Measurements from ENCODE around the gene PSMD12.
"Not testable (repeated sequence)": the region's sequence is repeated elsewhere in the genome, so short reads cannot be mapped to it uniquely, and the experiment has no call there.

Gene PSMD12

DNA sequence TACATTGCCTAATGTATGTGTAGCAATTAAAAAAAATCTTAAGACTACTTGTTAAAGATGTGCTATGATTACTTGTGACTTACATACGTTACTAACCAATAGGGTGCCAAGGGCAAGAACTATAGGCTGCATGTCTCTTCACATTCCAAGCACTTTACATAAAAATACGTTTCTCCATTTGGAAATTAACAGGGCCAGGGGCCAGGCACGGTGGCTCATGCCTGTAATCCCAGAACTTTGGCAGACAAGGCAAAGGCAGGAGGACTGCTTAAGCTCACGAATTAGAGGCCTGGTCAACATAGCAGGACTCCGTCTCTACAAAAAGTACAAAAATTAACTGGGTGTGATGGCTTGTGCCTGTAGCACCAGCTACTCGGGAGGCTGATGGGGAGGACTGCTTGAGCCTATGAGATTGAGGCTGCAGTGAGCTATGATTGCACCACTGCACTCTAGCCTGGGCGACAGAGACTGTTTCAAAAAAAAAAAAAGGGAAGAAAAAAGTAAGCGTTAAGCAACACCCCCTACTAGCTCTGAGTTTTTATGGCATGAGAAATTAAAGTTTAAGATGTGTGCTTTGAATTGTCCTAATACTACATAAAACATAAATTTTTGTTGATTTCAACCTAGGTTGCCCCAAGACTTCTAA is 12.3 kb downstream of the PSMD12 start:
- DNase-seq (ENCODE audit: low spot score): no peak

DNA sequence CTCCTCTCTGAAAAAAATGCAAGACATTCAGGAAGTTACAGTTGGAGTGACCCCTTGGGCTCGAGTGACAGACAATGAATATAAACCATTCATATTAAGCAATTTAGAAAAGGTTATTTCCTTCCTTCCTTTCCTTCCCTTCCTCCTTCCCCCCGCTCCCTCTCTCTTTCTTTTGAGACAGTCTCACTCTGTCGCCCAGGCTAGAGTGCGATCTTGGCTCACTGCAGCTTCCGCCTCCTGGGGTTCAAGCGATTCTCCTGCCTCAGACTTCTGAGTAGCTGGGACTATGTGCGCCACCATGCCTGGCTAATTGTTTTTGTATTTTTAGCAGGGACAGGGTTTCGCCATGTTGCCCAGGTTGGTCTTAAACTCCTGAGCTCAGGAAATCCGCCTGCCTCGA is 13.2 kb downstream of the PSMD12 start:
- no peak for DNase-seq (ENCODE audit: low spot score)

DNA sequence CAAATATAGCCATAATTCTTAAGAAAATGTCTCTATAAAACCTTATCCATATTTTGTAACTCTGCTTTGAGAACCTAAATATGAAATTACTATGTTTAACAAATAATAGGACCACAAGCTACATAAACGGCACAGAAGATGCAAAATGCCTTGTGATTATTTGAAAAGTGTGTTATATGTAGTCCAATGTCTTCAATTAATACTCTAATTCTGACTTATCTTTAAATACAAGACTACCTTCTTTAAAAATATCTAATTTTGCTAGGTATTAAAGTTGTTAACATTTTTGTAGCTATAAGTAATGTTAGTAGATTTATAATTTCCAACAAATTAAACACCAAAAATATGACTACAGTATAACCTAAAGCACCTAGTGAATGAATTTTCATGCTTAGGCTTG is 17.0 kb downstream of the PSMD12 start:
- no peak for DNase-seq (ENCODE audit: low spot score)

DNA sequence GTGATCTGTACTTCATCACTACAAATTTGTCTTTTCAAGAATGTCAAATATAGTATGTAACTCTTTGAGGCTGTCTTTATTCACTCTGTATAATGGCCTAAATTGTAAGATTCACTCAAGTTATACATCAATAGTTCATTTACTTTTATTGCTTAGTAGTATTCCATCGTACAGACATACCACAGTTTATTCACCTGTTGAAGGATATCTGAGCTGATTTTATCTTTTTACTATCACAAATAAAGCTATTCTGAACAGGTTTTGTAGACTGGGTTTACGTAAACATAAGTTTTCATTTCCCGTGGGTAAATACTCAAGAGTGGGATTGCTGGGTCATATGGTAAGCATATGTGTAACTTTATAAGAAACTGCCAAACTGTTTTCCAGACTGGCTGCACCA is 18.6 kb downstream of the PSMD12 start:
- no peak for DNase-seq (ENCODE audit: low spot score)

DNA sequence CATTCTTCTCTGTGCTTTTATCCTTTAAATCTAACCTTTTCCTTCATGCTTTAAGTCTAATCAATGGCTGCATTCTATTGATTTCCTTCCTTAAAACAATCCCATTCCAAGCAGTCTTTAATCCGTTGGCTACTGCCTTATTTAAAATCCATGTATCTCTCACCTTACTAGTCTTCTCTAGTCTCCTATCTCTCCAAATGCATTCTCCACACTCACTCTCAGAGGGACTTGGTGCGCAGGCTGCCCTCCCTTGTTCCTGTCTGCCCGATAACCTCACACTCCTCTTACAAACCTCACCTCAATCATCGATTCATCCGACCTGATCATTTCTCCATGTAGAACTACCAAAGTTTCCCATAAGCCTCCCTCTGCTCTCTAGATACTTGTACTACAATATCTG is 23.1 kb downstream of the PSMD12 start:
- DNase-seq (ENCODE audit: low spot score): no peak

DNA sequence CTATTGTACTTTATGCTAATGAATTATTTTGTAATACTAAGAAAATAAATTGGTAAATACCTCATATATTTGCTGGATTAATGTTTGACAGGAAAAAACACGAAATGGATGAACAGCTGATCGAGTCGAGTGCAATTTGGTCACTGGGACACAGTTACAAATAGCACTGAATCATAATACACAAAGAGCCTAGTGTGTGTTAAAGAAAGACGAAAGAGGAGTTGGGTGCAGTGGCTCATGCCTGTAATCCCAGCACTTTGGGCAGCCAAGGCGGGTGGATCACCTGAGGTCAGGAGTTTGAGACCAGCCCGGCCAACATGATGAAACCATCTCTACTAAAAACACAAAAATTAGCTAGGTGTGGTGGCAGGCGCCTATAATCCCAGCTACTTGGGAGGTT is 28.0 kb downstream of the PSMD12 start:
- not testable (repeated sequence) for DNase-seq (ENCODE audit: low spot score)

DNA sequence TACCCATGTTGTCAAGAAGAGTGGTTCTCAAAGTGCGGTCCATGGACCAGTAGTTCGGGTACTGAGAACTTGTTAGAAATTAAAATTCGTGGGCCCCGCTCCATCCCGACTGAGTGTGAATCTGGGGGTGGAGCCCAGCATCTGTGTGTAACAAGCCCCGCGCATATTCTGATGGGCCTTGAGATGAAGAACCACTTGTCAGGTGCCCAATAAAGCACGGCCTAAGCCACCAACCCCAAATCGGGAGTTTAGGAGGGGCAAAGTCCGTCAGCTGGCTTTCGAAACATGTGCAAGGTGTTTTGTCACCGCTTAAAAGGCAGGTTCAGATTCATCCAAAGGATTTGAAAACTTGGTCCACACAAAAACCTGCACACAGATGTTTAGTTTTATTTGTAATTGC is 29.5 kb downstream of the PSMD12 start:
- no peak for DNase-seq (ENCODE audit: low spot score)

DNA sequence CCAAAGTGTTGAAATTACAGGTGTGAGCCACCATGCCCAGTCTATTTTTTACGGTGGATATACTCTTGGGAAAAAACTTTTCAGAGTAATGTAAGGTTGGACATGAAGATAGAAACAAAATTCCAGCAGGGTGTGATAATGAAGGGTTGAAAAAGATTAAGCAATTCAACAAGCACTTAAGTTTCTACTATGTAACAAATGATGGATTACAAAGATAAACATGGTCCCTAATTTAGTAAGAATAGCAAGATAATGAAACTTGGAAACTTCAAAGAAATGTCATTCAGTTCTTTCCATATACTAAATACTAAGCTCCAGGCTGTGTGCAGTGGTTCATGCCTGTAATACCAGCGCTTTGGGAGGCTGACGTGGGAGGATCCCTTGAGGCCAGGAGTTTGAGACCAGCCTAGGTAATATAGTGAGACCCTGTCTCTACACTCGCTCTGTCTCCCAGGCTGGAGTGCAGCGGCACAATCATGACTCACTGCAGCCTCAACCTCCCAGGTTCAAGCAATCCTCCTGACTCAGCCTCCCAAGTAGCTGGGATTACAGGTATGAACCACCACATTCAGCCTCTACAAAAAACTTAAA is 31.0 kb downstream of the PSMD12 start:
- DNase-seq (ENCODE audit: low spot score): no peak

DNA sequence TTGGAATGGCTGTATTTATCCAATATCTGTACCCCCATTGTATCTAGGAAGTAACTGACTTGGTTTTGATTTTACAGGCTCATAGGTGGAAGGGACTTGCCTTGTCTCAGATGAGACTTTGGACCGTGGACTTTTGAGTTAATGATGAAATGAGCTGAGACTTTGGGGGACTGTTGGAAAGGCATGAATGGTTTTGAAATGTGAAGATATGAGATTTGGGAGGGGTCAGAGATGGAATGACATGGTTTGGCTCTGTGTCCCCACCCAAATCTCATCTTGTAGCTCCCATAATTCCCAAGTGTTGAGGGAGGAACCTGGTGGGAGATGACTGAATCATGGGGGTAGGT is 34.2 kb downstream of the PSMD12 start:
- DNase-seq (ENCODE audit: low spot score): not testable (repeated sequence)

DNA sequence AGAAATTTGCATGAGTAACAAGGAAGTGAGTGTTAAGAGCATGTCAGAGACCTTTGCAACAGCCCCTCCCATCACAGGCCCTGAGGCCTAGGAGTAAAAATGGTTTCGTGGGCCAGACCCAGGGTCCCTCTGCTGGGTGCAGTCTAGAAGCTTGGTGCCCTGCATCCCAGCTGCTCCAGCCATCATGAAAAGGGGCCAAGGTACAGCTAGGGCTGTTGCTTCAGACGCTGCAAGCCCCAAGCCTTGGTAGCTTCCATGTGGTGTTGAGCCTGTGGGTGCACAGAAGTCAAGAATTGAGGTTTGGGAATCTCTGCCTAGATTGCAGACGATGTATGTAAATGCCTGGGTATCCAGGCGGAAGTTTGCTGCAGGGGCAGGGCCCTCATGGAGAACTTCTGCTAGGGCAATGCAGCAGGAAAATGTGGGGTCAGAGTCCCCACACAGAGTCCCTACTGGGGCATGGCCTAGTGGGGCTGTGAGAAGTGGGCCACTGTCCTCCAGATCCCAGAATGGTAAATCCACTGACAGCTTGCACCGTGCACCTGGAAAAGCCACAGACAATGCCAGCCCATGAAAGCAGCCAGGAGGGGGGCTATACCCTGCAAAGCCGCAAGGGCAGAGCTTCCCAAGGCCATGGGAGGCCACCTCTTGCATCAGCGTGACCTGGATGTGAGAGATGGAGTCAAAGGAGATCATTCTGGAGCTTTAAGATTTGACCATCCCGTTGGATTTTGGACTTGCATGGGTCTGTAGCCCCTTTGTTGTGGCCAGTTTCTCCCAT is 34.8 kb downstream of the PSMD12 start:
- not testable (repeated sequence) for DNase-seq (ENCODE audit: low spot score)

DNA sequence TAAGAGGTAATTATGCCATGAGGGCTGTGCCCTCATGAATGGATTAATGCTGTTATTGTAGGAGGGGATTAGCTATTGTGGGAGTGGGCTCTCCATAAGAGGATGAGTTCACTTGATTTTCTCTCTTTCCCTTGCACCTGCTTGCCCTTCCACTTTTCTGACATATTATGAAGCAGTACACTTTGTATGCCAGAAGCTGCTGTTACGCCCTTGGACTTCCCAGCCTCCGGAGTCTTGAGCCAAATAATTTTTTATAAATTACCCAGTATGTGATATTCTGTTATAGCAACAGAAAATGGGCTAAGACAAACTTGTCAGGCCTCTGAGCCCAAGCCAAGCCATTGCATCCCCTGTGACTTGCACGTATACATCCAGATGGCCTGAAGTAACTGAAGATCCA is 38.4 kb downstream of the PSMD12 start:
- DNase-seq (ENCODE audit: low spot score): no peak

DNA sequence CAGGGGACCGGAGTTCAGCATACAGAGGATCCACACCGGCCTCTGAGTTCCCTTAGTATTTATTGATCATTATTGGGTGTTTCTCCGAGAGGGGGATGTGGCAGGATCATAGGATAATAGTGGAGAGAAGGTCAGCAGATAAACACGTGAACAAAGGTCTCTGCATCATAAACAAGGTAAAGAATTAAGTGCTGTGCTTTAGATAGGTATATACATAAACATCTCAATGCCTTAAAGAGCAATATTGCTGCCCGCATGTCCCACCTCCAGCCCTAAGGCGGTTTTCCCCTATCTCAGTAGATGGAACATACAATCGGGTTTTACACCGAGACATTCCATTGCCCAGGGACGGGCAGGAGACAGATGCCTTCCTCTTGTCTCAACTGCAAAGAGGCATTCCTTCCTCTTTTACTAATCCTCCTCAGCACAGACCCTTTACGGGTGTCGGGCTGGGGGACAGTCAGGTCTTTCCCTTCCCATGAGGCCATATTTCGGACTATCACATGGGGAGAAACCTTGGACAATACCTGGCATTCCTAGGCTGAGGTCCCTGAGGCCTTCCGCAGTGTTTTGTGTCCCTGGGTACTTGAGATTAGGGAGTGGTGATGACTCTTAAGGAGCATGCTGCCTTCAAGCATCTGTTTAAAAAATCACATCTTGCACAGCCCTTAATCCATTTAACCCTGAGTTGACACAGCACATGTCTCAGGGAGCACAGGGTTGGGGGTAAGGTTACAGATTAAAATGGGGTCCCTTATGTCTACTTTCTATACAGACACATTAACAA is 39.2 kb downstream of the PSMD12 start:
- DNase-seq (ENCODE audit: low spot score): not testable (repeated sequence)

DNA sequence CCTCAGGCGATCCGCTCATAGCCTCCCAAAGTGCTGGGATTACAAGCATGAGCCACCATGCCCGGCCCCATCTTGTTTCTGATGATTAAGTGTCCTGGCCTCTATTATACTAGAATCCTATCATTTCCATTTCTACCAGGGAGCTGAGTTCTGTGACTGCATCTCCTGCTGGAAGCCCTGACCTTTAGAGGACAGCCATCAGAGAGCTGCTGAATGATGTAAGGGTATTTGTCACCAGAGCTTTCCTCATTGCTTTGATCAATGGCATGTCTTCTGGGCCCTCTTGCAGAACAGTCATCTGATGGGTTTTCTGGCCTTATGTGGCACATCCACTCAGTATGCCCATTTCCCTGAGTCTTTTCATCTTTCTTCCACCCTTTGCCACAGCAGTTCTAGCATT is 39.9 kb downstream of the PSMD12 start:
- no peak for DNase-seq (ENCODE audit: low spot score)

DNA sequence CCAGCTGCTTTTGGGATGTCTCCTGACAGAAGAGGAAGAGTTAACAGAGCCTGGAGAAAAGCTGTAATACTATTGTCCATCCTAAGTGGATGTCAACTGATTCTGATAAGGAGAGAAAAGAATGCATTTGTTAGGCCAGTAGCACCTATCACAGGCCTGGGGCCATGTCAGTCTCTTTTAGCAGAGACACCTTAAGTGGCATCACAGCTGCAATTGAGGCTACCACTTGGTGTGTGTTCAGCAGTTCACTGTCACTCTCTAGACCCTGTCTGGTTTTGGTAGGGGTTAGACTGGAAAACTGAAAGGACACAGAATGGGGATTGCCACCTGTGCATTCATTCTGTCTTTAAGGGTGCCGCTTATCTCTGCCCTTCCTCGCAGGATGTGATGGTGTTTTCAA is 42.0 kb downstream of the PSMD12 start:
- DNase-seq (ENCODE audit: low spot score): no peak

DNA sequence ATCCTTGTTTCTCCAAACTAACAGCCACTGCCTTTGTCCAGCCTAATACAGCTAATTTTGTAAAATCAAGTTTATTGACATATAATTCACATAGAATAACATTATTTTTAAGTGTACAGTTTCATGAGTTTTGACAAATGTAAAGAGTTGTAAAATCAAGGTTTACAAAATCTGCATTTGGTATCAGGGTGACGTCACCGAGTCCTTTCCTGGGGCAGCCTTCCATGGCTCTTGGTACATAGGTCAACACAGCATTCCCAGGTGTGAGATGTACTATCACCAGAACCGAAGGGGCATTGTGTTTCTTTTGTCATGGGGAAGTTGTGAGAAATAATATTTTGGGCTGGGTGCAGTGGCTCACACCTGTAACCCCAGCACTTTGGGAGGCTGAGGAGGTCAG is 42.9 kb downstream of the PSMD12 start:
- DNase-seq (ENCODE audit: low spot score): no peak

DNA sequence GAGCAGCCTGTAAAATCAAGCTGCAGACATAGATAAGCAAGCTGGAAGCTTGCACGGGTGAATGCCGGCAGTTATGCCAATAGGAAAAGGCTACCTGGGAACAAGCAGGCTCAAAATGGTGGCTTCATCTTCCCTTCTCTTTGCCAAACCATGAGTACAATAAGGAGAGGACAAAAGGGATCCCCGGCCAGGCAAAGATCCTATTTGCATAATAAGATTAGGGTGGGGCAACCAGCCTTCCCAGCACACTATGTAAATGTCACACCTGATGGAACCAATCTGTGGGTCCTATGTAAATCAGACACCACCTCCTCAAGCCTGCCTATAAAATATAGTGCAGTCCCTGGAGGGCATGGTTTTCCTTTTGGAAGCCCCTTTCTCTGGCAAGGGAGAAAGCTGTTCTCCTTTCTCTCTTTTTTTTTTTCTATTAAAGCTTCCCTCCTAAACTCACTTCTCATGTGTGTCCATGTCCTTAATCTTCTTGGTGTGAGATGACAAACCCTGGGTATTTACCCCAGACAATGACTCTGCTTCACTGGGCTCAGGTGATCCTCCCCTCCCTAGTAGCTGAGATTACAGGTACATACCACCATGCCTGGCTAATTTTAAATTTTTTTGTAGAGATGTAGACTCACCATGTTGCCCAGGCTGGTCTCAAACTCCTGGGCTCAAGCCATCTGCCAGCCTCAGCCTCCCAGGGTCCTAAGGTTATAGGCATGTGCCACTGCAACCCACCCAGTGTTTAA is 44.2 kb downstream of the PSMD12 start:
- DNase-seq (ENCODE audit: low spot score): no peak

DNA sequence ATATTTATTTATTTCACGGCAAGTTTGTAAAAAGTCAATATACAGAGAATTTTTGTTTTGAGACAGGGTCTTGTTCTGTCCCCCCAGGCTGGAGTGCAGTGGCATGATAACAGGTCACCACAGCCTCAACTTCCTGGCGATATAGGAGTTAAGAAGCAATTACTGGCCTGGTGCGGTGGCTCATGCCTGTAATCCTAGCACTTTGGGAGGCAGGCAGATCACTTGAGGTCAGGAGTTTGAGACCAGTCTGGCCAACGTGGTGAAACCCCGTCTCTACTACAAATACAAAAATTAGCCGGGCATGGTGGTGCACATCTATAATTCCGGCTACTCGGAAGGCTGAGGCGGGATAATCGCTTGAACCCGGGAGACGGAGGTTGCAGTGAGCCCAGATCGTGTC is 44.9 kb downstream of the PSMD12 start:
- DNase-seq (ENCODE audit: low spot score): not testable (repeated sequence)

DNA sequence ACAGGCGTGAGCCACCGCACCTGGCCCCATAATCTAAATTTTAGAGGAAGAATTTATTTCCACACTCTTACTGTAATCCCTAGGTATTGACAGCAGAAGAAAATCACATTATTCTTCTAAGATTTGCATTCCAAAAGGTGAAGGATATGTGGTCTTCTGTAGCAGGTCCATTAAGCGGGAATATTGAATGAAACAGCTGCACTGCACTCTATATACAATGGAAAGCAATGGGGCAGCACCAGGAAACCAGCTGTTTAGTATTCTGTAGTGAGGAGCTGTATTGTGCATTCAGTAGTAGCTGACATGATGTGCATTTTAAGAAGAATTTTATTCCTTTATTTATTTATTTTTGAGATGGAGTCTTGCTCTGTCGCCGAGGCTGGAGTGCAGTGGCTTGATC is 49.6 kb downstream of the PSMD12 start:
- no peak for DNase-seq (ENCODE audit: low spot score)

DNA sequence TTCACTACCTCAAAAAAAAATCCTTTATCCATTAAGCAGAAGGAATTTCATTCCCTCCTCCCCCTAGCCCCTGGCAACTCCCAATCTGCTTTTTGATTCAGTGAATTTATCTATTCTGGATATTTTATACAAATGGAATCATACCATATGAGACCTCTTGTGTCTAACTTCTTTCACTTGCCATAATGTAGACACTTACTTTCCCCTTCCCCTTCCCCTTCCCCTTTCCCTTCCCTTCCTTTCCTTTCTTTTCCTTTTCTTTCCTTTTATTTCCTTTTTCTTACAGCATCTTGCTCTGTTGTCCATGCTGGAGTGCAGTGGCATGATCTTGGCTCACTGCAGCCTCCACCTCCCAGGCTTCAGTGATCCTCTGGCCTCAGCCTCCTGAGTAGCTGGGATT is 50.5 kb downstream of the PSMD12 start:
- no peak for DNase-seq (ENCODE audit: low spot score)

DNA sequence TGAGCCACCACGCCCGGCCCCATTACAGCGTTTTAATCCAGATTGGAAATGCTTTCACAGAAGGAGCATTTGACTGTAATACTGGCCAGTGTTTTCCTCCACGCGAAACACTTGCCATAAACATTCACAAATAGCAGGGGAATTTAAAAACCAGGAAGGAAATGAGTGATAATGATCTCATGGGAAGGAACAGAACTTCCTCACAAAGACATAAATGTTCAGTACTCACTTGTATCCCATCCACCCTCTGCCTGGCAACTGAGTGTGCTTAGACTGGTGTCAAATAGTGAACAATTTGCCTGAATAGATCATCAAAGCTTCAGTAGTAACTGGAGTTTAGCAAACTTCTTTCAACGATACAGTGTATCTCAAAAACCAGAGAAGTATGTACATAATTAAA is 54.1 kb downstream of the PSMD12 start:
- DNase-seq (ENCODE audit: low spot score): no peak

DNA sequence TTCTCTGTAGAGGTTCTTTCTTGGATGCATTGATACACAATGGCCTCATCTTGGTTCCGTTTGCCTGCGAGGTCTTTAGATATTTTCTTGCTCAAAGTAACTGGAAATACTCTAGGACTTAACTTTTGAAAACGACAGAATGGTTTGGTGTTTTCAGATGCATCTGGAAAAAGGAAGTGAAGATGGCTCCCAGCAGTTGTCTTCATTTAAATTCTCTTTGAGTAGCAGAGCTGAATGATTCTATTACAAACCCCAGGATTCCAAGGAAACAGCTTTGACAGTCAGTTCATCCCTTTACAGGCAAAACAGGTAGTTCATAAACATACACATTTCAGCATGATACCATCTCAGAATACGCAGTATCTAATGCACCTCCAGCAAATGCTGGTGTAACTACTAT is 54.8 kb downstream of the PSMD12 start:
- no peak for DNase-seq (ENCODE audit: low spot score)

DNA sequence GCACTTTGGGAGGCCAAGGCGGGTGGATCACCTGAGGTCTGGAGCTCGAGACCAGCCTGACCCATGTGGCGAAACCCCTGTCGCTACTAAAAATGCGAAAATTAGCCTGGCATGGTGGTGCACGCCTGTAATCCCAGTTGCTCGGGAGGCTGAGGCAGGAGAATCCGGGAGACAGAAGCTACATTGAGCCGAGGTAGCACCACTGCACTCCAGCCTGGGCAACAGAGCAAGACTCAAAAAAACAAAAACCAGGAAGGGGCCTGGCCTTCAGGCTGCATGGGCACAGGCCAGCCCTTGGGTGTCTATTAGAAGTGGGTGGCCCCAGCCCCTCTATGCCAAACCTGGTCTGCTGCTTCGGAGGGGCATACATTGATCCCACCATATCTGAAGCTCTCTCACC is 56.0 kb downstream of the PSMD12 start:
- DNase-seq (ENCODE audit: low spot score): no peak
